H9 (cell line): ENCODE data around the gene AKT1. TPM values are rescaled to one million over a fixed set of nuclear protein-coding genes. Genes with fewer than 3 reads are reported as not detected.

ENCODE experiments used
- DNase-seq: peaks from one replicate; pipeline ENCODE4 v3.0.0-alpha.2; 2017
- H2AFZ ChIP-seq: one replicate; pipeline ENCODE4 v1.6.1; 2013; ENCODE audit warnings: mild to moderate bottlenecking, low read length, control low read depth, moderate library complexity
- H2AK5ac ChIP-seq: 2 replicates; pipeline ENCODE4 v1.6.1; 2013; ENCODE audit warnings: low read length, control low read depth, mixed read lengths; ENCODE audit not compliant: insufficient read length
- H2BK120ac ChIP-seq: one replicate; pipeline ENCODE4 v1.6.1; 2013; ENCODE audit warnings: low read depth, mild to moderate bottlenecking, low read length, control low read depth, inconsistent platforms; ENCODE audit not compliant: poor library complexity, severe bottlenecking
- H2BK12ac ChIP-seq: 2 replicates; pipeline ENCODE4 v1.6.1; 2013; ENCODE audit warnings: low read length, control low read depth, mixed read lengths, low read depth; ENCODE audit not compliant: insufficient read length
- H2BK15ac ChIP-seq: 2 replicates; pipeline ENCODE4 v1.6.1; 2013; ENCODE audit warnings: low read depth, low read length, control low read depth
- H2BK20ac ChIP-seq: one replicate; pipeline ENCODE4 v1.6.1; 2013; ENCODE audit warnings: low read depth, mild to moderate bottlenecking, low read length, control low read depth, inconsistent platforms; ENCODE audit not compliant: poor library complexity, severe bottlenecking
- H2BK5ac ChIP-seq: 2 replicates; pipeline ENCODE4 v1.6.1; 2013; ENCODE audit warnings: low read length, control low read depth, mixed read lengths; ENCODE audit not compliant: insufficient read length
- H3K14ac ChIP-seq: 2 replicates; pipeline ENCODE4 v1.6.1; 2013; ENCODE audit warnings: low read length, control low read depth; ENCODE audit not compliant: insufficient read depth
- H3K18ac ChIP-seq: 2 replicates; pipeline ENCODE4 v1.6.1; 2013; ENCODE audit warnings: low read depth, mild to moderate bottlenecking, mixed read lengths, low read length, control low read depth; ENCODE audit not compliant: insufficient read length
- H3K23ac ChIP-seq: 2 replicates; pipeline ENCODE4 v1.6.1; 2013; ENCODE audit warnings: low read length, control low read depth, mixed read lengths, low read depth; ENCODE audit not compliant: insufficient read length
- H3K23me2 ChIP-seq: 2 replicates; pipeline ENCODE4 v1.6.1; 2013; ENCODE audit warnings: low read depth, mild to moderate bottlenecking, mixed read lengths, low read length, control low read depth; ENCODE audit not compliant: insufficient read length, poor library complexity, severe bottlenecking
- H3K27ac ChIP-seq: 2 replicates; pipeline ENCODE4 v1.5.1; 2013; ENCODE audit warnings: low read length, control low read depth, mixed read lengths, low read depth; ENCODE audit not compliant: insufficient read length
- H3K27me3 ChIP-seq: 2 replicates; pipeline ENCODE4 v1.6.1; 2013; ENCODE audit warnings: low read length, control low read depth, inconsistent platforms; ENCODE audit not compliant: insufficient read depth
- H3K4ac ChIP-seq: 2 replicates; pipeline ENCODE4 v1.6.1; 2013; ENCODE audit warnings: low read depth, mild to moderate bottlenecking, control low read depth, inconsistent platforms, low read length, moderate library complexity
- H3K4me1 ChIP-seq: 2 replicates; pipeline ENCODE4 v1.6.1; 2013; ENCODE audit warnings: low read length, control low read depth, inconsistent platforms; ENCODE audit not compliant: insufficient read depth
- H3K4me2 ChIP-seq: 2 replicates; pipeline ENCODE4 v1.6.1; 2013; ENCODE audit warnings: low read length, control low read depth, mixed read lengths; ENCODE audit not compliant: insufficient read length, insufficient read depth
- H3K56ac ChIP-seq: 2 replicates; pipeline ENCODE4 v1.6.1; 2013; ENCODE audit warnings: low read depth, mild to moderate bottlenecking, mixed read lengths, low read length, control low read depth; ENCODE audit not compliant: insufficient read length
- H3K79me1 ChIP-seq: 2 replicates; pipeline ENCODE4 v1.6.1; 2013; ENCODE audit warnings: low read depth, mild to moderate bottlenecking, moderate library complexity, low read length, control low read depth, inconsistent platforms; ENCODE audit not compliant: insufficient read depth, poor library complexity, severe bottlenecking
- H3K79me2 ChIP-seq: 2 replicates; pipeline ENCODE4 v1.6.1; 2013; ENCODE audit warnings: low read length, control low read depth, inconsistent platforms; ENCODE audit not compliant: insufficient read depth
- H3K9ac ChIP-seq: 2 replicates; pipeline ENCODE4 v1.6.1; 2013; ENCODE audit warnings: low read length, control low read depth, mixed read lengths; ENCODE audit not compliant: insufficient read length; ENCODE audit errors: extremely low read depth
- H3K9me3 ChIP-seq: one replicate; pipeline ENCODE4 v1.6.1; 2013; ENCODE audit warnings: low read depth, low read length, inconsistent platforms; ENCODE audit not compliant: control insufficient read depth
- H3T11ph ChIP-seq: one replicate; pipeline ENCODE4 v1.6.1; 2013; ENCODE audit warnings: mild to moderate bottlenecking, low read length, control low read depth, inconsistent platforms
- H4K20me1 ChIP-seq: one replicate; pipeline ENCODE4 v1.6.1; 2013; ENCODE audit not compliant: control insufficient read depth, insufficient read length, insufficient read depth
- H4K5ac ChIP-seq: 2 replicates; pipeline ENCODE4 v1.6.1; 2013; ENCODE audit warnings: low read depth, mild to moderate bottlenecking, mixed read lengths, low read length, control low read depth; ENCODE audit not compliant: insufficient read length
- H4K8ac ChIP-seq: replicated peaks from 2 replicates; pipeline ENCODE4 v1.6.1; 2013; ENCODE audit warnings: low read length, control low read depth, mixed read lengths, low read depth; ENCODE audit not compliant: insufficient read length
- H4K91ac ChIP-seq: 2 replicates; pipeline ENCODE4 v1.6.1; 2013; ENCODE audit warnings: low read depth, mild to moderate bottlenecking, moderate library complexity, mixed read lengths, low read length, control low read depth; ENCODE audit not compliant: insufficient read length
- H3K27ac Mint-ChIP-seq, 3 experiments: 2 replicates in 2 of 3; 3 replicates in 1 of 3; pipeline ENCODE4 v1.8.0; 2020 to 2021; ENCODE audit warnings: mixed read lengths in 3 of 3, mild to moderate bottlenecking in 1 of 3, moderate library complexity in 1 of 3
- H3K27me3 Mint-ChIP-seq: 2 replicates; pipeline ENCODE4 v1.8.0; 2021; ENCODE audit warnings: low read depth, mild to moderate bottlenecking, moderate library complexity, mixed read lengths
- H3K36me3 Mint-ChIP-seq, 3 experiments: 2 replicates in 2 of 3; 3 replicates in 1 of 3; pipeline ENCODE4 v1.8.0; 2020 to 2021; ENCODE audit warnings: low read depth in 3 of 3, mixed read lengths in 3 of 3; ENCODE audit not compliant: insufficient read depth in 1 of 3
- H3K4me1 Mint-ChIP-seq, 2 experiments: 2 replicates each; pipeline ENCODE4 v1.8.0; 2020; ENCODE audit warnings: mixed read lengths in 2 of 2
- H3K4me3 Mint-ChIP-seq, 2 experiments: 2 replicates in 1 of 2; 3 replicates in 1 of 2; pipeline ENCODE4 v1.8.0; 2020 to 2021; ENCODE audit warnings: mild to moderate bottlenecking in 2 of 2, mixed read lengths in 2 of 2, moderate library complexity in 1 of 2
- H3K9me3 Mint-ChIP-seq, 2 experiments: 2 replicates in 1 of 2; 3 replicates in 1 of 2; pipeline ENCODE4 v1.8.0; 2020; ENCODE audit warnings: mild to moderate bottlenecking in 2 of 2, mixed read lengths in 2 of 2, moderate library complexity in 1 of 2
- CTCF ChIP-seq: fragments of 200-600 bp; sonication (generic); conservative IDR thresholded peaks from 3 replicates; pipeline ENCODE4 v1.8.0; 2021; ENCODE audit warnings: antibody characterized with exemption, mild to moderate bottlenecking
- WGBS: extraction: QIAGEN DNeasy Blood & Tissue Kit; methylation state at CpG from one replicate; pipeline ENCODE4 v1.1.7; 2013; ENCODE audit warnings: missing lambda C conversion rate, low lambda C conversion rate, mixed read lengths; ENCODE audit not compliant: insufficient read length; ENCODE audit errors: extremely low coverage; 5-methylcytosine and 5-hydroxymethylcytosine counted together
- total RNA-seq: library from RNA; stranded (reverse); gene quantifications from 2 replicates; pipeline ENCODE4 v1.2.1, GENCODE V29; 2021

The AKT1 gene
- total RNA-seq, 1 experiment from 2014 or later = 101 TPM

DNA sequence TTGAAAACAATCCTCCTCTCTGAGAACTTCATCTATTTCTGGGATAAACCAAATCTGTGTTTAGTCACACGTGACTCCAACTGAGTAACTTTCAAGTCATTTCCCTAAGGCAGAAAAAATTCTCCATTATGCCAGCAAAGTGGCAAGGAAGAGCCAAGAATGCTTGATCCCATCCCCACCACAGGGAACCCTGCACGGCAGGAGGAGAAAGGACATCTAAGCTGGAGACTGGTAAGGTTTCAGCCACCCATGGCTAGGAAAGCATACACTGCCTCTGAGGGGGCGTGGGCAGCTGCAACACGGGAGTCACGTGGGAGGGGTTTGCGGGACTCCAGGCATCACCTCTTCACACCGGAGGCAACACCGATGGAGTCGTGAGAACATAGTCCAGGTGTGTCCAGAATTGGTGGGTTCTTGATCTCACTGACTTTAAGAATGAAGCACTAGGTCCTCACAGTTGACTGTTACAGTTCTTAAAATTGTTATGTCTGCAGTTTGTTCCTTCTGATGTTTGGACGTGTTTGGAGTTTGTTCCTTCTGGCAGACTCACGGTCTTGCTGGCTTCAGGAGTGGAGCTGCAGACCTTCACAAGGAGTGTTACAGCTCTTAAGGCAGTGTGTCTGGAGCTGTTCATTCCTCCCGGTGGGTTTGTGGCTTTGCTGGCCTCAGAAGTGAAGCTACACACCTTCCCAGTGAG lies 45.3 kb downstream of the AKT1 start:
- H3K4me2 ChIP-seq = no peak overlapping the region
- H3K9ac ChIP-seq = no peak overlapping the region
- H2BK15ac ChIP-seq = no peak overlapping the region
- H3K4me3 Mint-ChIP-seq = no peak overlapping the region
- H3K4me1 ChIP-seq = no peaks in the 10 kb centered on the region; the same call in 1 of the 2 replicates
- no peak overlapping the region for H3K27ac ChIP-seq
- no peak overlapping the region for H3K14ac ChIP-seq
- H3K18ac ChIP-seq = no peak overlapping the region
- H2BK12ac ChIP-seq = no peak overlapping the region
- peaks cover 4 to 31% (median 14%) of the 10 kb centered on the region in 3 experiments; a peak in 6 of 7 replicates for H3K36me3 Mint-ChIP-seq
- no peak overlapping the region for H3K56ac ChIP-seq
- DNase-seq = no peak
- no peaks in the 10 kb centered on the region for H4K20me1 ChIP-seq
- no peaks in the 10 kb centered on the region for H3K27me3 ChIP-seq
- H2BK120ac ChIP-seq = no peak overlapping the region
- peaks cover 6% of the 10 kb centered on the region for H3K9me3 ChIP-seq
- H4K8ac ChIP-seq = no peak overlapping the region
- H2AK5ac ChIP-seq = no peak overlapping the region
- H3K79me2 ChIP-seq = peaks cover 15% of the 10 kb centered on the region; the same call in 1 of the 2 replicates
- no peak overlapping the region for H2BK20ac ChIP-seq
- H3T11ph ChIP-seq = no peak overlapping the region
- peaks cover 7% of the 10 kb centered on the region for H3K27me3 Mint-ChIP-seq
- no peak overlapping the region for H4K91ac ChIP-seq
- H3K4ac ChIP-seq = no peak overlapping the region
- no peaks in the 10 kb centered on the region for H3K79me1 ChIP-seq
- H3K4me1 Mint-ChIP-seq = peaks cover 18 to 19% of the 10 kb centered on the region in 2 experiments
- H3K27ac Mint-ChIP-seq = no peak overlapping the region
- no CpG with 5 or more reads among the region's 12 CpGs for WGBS
- H3K9me3 Mint-ChIP-seq = peaks cover 13 to 19% of the 10 kb centered on the region in 2 experiments
- no peak overlapping the region for H4K5ac ChIP-seq
- no peak overlapping the region for H3K23ac ChIP-seq
- no peak overlapping the region for H2BK5ac ChIP-seq
- H3K23me2 ChIP-seq = peaks cover 12% of the 10 kb centered on the region
- H2AFZ ChIP-seq = no peak overlapping the region
- no peak for TF ChIP-seq CTCF
